Right forelimb (tissue), 1 donor: ENCODE data around the gene FMN1.

Experiments used
- DNase-seq: peaks from one replicate; pipeline ENCODE4 v3.0.0-alpha.2; 2018

Gene FMN1

DNA sequence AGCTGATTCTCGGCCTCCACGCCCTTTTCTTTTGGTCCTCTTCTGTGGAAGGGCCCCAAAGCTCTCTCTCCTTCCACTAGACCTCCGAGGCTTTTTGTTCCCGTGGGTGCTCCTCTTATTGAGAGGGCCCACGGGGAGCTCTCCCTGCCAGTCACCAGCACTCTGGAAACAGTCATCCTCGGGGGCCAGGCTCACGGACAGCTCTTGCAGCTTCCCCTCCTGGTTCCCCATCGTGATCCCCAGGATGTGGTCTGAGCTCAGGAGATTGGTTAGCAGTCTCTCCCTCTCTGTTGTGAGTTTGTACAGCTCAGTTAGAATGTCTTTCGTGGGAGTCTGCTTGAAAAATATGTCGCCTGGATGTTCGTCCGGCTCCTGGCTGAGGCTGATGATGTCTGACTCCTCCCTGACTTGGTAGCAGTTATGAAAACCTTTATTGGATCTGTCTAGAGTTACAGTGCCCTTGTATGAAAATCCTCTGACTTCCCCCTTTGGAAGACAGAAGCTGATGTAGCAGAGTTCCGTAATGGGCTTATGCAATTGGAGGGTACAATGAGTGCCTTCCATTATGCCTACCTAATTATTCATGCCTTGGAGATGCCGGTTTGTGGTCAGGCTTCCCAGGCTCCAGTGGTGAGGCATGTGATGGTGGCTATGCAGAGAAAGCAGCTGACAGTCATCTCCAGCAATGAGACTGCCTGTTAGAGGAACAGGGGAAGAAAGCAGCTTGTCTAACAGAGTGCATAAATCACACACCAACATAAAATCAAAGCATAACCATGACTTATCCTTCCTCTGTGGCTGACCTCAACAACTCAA is 40.0 kb downstream of the FMN1 start:
- DNase-seq, result no peak

DNA sequence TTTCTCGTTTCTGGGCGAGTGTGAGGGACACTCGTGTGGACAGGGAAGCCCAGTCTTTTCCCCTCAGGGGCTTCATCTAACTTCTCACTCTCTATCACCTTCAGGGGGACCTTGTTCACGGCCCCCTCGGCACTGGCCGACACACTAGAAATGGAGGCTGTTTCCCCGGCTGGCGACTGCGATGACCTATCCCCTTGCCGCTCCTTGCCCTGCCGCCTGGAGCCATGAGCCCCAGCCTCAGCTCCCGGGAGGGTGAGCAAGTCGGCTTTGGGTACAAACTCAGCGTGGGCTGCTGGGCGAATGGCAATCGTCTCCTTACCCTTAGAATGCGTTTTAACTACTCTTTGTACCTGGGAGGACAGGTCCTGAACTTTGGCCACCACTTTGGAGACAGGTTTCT is 41.0 kb downstream of the FMN1 start:
- no peak for DNase-seq

GRCh38 chr15:33152502-33153109 is 41.9 kb downstream of the FMN1 start:
- DNase-seq, result no peak

DNA sequence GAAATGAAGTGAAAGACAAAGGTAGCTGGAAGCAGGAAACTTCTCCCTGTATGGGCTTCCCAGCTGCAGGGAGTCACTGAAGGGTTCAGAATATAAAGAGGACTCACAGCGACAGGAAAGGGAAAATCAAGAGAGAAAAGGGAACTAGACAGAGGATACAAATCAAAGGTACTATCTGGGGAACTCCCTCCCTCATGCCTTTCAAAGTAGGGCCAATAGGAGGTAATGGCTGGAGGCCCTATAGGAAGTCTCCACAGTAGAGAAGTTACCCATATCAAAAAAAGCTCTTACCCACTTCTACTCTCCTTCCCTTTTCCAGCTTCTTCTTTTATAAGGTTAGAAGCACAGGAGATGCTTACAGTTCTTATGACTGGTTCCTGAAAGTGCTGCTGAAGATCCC is 43.5 kb downstream of the FMN1 start:
- no peak for DNase-seq

GRCh38 chr15:33150431-33150941 is 44.0 kb downstream of the FMN1 start:
- no peak for DNase-seq

DNA sequence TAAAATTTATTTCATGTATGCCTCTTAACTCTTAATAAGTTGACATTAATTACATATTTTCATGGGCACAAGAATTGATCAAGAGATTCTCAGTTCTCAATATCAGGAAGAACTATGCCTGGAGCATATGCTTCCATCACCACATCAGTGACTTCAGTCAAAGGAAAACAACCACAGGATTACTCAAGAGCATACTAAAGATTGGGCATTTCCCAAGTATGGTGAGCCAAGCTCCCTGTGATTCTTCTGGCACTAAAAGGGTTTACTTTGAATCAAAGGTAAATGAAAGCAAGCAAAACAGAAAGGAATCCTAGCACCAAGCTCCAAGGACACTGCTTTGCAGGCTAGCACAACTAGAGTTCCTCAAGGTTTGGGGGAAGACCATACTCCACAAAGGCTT is 44.6 kb downstream of the FMN1 start:
- no peak for DNase-seq

GRCh38 chr15:33148129-33148751 is 46.3 kb downstream of the FMN1 start:
- no peak for DNase-seq

DNA sequence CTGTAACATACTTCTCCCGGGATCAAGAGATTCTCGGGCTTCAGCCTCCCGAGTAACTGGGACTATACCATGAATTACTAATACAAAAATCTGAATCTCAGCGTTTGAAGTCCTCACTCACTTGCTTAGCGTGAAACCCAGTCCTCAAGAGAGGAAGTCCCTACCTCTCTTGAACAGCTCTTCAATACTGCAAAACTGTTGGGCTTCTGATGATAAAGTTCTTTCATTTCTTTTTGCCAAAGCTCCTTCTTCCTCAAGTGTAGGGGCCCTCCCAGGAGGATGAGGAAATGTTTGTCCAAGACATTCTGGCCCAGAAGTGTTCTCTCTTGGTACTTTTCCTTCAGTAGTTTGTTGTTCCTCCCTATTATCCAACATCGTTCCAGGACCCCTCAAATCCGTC is 48.5 kb downstream of the FMN1 start:
- no peak for DNase-seq

DNA sequence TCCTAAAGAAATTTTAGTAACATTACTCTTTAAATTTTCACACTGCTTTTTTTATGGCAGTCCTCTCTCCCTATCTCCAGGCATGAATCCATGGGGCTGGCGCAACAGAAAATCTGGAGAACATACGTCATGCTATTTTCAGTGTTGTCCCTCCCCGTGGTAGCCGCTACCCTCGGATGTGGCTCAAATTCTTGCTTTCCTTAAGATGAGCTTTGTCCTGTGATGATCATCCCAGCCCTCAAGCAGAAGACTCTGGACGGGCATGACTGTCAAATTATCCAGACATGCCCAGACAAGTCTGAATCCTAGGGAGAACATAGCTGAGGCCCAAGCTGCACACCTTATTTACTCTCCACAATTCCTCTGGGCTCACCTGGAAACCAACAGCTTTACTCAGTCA is 49.1 kb downstream of the FMN1 start:
- DNase-seq, result no peak

- no peak for DNase-seq
Measured at GRCh38 chr15:33142708-33143107, 51.8 kb downstream of the FMN1 start.

DNA sequence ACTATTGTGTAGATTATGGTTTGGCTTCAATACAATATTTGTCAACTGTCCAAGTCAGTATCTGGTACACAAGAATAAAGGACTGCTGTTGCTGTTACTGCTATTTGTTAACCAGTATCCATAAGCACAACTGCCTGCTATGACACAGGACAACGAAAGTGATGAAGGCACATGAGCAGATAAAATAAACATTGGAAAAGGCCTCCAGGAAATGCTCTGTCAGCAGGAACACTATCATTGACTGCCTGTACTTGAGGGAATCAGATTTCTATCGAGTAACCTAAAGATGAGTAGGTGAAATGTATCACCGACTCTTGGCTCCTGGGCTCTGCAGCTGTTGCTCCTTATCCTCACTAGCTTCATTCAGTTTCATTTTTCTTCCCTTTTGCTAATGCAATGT is 56.5 kb downstream of the FMN1 start:
- DNase-seq, result no peak

DNA sequence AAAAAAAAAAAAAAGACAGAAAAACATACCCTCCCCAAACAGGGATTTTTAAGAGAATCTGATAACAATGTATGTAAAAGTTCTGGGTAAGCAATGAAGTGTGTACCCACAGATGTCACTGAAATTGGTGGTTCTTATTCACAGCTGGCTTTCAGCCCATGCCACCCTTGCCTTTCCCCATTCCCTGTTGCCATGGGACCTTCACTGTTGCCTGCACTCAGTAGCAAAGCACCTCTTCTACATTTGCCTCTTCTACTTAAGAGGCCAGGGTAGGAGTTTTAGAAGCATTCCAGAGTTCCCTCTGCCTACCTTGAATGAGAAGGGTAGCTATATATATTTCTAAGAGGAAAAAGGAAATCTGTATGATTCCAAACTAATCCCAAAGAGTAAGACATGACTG is 57.4 kb downstream of the FMN1 start:
- DNase-seq, result no peak

DNA sequence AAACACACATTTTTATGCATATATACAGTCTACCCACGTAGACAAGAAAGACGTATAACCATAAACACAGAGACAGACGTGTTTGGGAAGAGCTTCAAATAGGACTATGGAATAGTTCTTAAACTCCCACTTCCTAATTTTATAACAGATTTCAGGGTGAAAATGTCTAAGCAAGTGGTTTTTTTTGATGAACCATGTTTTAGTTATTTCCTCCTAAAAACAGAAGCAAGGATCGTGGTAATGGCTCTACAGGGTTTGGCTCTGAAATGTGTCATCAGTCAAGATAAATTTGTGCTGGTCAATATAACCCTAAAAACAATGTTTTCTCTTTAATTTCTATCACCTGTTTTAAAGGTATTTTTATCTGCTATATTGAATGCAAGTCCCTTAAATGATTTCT is 58.2 kb downstream of the FMN1 start:
- DNase-seq, result no peak

GRCh38 chr15:33135355-33135781 is 59.1 kb downstream of the FMN1 start:
- no peak for DNase-seq

DNA sequence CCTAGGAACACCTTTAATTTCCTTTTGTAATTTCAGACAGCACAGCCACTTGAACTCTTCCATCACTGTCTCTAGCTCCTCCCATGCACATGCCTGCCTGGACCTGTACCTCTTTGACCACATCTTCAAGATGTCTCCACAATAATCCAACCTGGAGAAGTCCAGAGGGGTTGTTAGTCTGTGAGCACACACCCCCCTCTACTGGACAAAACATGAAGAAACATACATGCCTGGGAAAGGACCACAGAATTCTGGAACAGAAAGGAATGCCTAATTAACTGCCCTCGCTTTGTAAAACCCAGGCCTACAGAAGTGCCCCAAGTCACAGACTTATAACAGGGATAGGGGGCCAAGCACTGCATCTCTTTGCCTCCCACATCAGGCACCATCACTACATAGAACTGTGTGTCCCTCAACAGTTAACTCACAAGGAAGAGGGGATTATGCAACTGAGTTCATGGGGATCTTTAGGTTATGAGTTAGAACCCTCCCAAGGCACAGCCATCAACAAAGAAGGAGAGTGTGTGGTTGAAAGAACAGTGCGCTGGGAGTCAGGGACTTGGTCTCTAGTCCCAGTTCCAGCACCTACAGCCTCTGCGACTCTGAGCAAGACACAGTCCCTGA is 61.7 kb downstream of the FMN1 start:
- DNase-seq, result peak; percentile 70

DNA sequence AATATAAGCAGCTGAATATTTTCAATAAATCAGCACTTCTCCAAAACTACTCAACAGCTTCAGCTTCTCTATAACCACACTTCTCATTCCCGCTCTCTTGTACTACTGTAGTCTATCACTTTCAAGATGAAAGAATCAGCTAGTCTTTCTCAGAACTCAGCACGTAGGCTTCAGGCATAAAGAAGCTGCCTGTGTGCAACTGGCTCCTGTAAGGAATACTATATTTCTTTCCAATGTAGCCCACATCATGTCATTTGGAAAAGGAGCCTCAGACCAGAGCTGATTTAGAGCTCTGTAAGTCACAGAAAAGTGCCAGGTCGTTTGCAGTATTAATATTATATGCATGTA is 62.3 kb downstream of the FMN1 start:
- no peak for DNase-seq

DNA sequence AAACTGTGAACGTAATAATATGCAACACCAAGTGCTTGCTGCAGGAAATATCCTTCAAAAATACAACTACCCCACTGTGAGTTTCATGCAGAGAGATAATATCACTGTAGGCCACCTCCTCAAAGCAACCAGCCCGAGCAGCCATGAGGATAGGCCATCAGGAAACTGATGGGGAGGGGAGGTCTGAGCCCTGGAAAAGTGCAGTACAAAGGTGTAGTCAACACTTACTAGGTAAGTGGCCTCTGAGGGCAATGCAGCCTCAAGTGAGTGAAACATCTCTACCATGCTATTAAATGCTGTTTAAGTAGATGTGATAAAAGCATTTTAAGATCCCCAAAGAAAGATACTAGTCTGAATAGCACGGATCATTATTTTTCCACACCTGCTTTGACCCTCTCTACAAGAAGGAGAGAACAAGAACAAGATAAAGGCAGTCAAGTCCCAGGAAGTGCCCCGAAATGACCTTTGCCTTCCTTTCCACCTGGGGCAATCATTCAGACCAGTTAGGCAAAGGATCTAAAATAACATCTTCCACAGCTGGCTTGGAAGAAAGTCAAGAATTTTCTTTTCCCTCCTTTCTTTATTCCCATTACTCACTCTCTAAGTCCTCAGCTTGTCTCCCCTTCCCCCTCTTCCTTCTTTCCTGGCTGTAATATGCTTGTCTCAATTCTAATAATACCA is 62.8 kb downstream of the FMN1 start:
- DNase-seq, result no peak

DNA sequence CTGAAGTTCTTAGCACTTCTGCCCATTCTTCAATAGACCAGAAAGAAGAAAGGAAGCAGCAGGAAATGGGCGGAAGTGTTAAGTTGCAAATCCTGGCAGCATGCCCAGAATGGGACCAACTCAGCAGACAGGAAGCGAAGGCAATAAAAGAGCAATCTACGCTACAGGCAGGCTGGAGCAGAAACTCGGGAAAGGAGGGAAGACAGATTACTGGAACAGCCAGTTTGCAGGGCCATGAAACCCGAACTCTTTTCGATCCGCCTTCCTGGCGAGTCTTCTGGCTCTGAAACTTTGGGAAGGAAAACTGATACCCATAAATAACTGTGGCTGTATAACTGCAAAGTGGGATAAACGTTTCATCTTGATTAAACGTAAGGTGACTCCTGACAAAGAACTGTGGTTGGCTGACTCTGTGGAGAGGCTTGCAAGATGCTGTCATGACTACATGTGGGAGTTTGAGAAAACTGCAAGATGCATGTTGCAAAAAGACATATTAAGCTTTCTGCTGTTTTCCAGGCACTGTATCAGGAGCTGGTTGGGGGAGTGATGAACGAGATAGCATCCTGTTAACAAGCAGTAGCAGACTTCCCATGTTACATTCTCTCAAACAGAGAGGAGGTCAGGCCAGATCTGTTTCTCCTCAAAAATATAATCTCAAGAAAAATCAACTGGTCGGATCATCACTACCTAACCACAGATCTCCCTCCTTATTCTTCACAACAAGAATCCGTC is 67.8 kb downstream of the FMN1 start:
- peak; percentile 84 for DNase-seq

GRCh38 chr15:33125894-33126537 is 68.5 kb downstream of the FMN1 start:
- DNase-seq, result no peak

DNA sequence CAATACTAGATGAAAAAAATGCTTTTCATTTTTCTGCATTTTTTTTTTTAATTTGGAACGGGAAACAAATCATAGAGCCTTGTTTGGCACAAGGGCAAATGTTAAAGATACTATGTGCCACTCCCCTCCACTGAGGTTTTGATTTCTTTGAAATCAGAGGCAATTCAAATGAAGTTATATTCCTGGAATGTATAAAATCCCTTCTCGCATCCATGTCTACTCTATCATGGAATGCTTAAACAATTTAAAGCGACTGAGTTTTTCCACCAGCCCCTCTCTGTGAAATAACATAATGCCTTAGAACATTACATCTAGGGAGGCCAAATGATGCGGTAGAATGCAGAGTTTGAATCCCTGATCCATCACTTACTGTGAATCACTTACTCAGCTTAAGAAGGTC is 69.7 kb downstream of the FMN1 start:
- no peak for DNase-seq

DNA sequence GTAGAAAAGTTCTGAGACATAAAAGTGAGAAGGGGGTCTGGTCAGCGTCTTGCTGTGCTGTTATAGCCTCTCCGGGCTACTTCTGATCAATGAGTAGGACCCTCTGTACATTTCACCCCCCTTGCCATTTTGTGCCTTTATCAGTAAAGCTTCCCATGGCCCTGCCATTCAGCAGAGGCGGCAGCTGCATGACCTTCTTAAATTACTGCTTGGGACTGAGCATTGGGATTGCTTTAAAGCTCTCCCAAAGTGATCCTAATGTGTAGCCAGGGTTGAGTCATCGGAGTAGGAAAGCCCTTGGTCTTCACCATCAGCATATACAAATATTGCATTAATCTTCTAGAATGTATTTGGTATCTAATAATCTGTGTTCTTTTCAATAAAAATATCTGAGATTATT is 70.2 kb downstream of the FMN1 start:
- no peak for DNase-seq

- DNase-seq, result no peak
Measured at GRCh38 chr15:33119865-33120264, 74.6 kb downstream of the FMN1 start.
